Mononuclear cell (primary cell): ENCODE measurements around the gene EPB41L3. TPM values are rescaled to one million over a fixed set of nuclear protein-coding genes. Genes with fewer than 3 reads are reported as not detected.

Experiments
- H3K27me3 ChIP-seq: 2 replicates; pipeline ENCODE4 v1.6.0; 2011; ENCODE audit warnings: low read length, control low read depth; ENCODE audit not compliant: insufficient read depth
- H3K4me1 ChIP-seq: 2 replicates; pipeline ENCODE4 v1.5.1; 2011; ENCODE audit warnings: mild to moderate bottlenecking, low read length, control low read depth; ENCODE audit not compliant: insufficient read depth
- H3K4me3 ChIP-seq: 2 replicates; pipeline ENCODE4 v1.5.1; 2011; ENCODE audit warnings: mild to moderate bottlenecking, low read length, moderate library complexity
- H3K9me3 ChIP-seq: 2 replicates; pipeline ENCODE4 v1.5.1; 2011; ENCODE audit warnings: low read depth, mild to moderate bottlenecking, control low read depth, low read length
- total RNA-seq: library from RNA; depleted of rRNA; stranded (reverse); fragments of >200 nt; gene quantifications from one replicate; pipeline ENCODE4 v1.2.3, GENCODE V29; 2012

EPB41L3 gene
- total RNA-seq, 1 donor, result 24.9 TPM

GRCh38 chr18:5543036-5543680, 639 bp downstream of the EPB41L3 start:
- peaks cover 18% of the 10 kb centered on the region for H3K4me1 ChIP-seq
- H3K4me3 ChIP-seq, result peak overlapping the region; percentile 46
- no peaks in the 10 kb centered on the region for H3K9me3 ChIP-seq
- H3K27me3 ChIP-seq, result peaks cover 35% of the 10 kb centered on the region

- peak overlapping the region; percentile 46 for H3K4me3 ChIP-seq
- peaks cover 18% of the 10 kb centered on the region for H3K4me1 ChIP-seq
- no peaks in the 10 kb centered on the region for H3K9me3 ChIP-seq
- peaks cover 35% of the 10 kb centered on the region for H3K27me3 ChIP-seq
These were observed 1.2 kb downstream of the EPB41L3 start for GRCh38 chr18:5542515-5543035.

DNA sequence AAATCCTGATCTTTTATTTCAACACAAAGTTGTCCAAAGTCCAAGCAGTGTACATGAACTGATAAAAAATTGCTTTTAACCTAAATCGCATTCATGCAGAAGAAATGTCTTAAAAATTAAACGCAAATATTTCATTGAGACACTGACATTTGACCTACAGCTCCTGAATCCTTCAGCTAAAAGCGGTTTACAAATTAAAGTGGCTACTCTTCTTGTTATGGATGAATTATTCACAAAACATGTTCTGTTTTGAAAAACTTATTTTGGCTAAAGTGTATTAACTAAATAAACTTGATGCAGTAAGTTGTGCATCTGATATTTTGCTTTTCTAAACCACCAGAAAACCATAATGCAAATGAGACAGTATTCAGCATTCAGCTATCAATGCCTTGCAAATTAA, 2.2 kb downstream of the EPB41L3 start:
- Histone ChIP-seq H3K27me3 (peaks cover 35% of the 10 kb centered on the region), H3K4me1 (peaks cover 18% of the 10 kb centered on the region), H3K9me3 (no peaks in the 10 kb centered on the region), H3K4me3 (no peak overlapping the region)

DNA sequence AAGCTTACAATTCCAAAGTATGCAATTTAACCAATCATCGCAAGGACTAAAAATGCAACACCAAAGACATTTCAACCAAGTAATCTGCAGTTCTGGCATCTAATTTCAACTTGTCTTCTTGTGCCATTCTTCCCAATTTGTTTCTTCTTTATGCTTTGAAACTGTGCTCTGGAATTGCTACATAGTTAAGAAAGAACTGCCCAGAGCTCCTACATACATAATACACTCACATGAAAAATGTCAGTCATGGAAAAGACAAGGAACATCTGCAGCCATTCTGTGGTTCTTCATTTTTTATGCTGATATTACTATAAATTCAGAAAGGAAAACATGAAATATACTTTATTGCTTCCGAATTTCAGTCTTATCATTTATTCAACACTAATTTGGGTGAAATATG, 4.4 kb downstream of the EPB41L3 start:
- Histone ChIP-seq H3K4me3 (no peak overlapping the region), H3K9me3 (no peaks in the 10 kb centered on the region), H3K4me1 (peaks cover 18% of the 10 kb centered on the region)

GRCh38 chr18:5538544-5538943, 5.3 kb downstream of the EPB41L3 start:
- no peaks in the 10 kb centered on the region for H3K9me3 ChIP-seq
- H3K27me3 ChIP-seq, result peaks cover 18% of the 10 kb centered on the region
- H3K4me1 ChIP-seq, result peaks cover 12% of the 10 kb centered on the region
- no peak overlapping the region for H3K4me3 ChIP-seq

More for the DNA sequence above, 4.4 kb downstream of the EPB41L3 start:
- H3K27me3 ChIP-seq, result peaks cover 24% of the 10 kb centered on the region

DNA sequence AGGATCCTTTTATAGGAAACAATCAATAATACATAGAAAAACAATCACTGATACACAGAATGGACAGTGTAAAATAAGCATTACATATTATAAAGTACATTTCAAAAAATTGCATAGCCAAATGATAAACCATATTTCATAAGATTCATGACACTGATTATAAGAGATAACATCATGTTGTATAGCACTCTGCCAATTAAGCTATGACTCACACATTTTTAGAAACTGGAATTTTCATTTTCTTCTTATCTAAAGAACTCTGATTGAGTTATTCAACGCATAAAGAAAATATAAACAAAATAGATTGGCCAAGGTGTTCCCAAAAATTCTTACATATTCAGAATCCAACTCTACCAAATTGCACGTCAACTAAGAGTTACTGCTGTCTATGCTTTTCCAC, 5.9 kb downstream of the EPB41L3 start:
- H3K4me1 ChIP-seq, result peaks cover 12% of the 10 kb centered on the region
- peaks cover 18% of the 10 kb centered on the region for H3K27me3 ChIP-seq
- H3K4me3 ChIP-seq, result no peak overlapping the region
- H3K9me3 ChIP-seq, result no peaks in the 10 kb centered on the region

DNA sequence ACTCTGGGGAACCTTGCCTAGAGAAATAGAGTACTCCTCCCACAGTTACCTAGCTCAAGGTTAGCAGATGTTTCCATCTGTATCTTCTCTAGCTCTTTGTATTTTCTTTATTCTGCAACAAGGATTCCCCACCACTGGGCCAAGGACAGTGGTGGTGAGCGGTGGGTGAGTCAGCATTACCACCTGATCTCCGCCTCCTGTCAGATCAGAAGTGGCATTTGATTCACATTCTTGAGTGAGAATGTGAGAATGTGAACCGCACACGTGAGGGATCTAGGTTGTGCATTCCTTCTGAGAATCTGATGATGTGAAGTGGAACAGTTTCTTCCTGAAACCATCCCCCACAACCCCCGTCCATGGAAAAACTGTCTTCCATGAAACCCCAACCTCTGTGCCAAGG, 9.0 kb downstream of the EPB41L3 start:
- Histone ChIP-seq H3K9me3 (no peaks in the 10 kb centered on the region), H3K4me1 (no peaks in the 10 kb centered on the region), H3K27me3 (no peaks in the 10 kb centered on the region), H3K4me3 (no peak overlapping the region)

- H3K4me1 ChIP-seq, result peaks cover 10% of the 10 kb centered on the region
These were observed 11.7 kb downstream of the EPB41L3 start for GRCh38 chr18:5532066-5532465.

GRCh38 chr18:5530629-5531178, 13.1 kb downstream of the EPB41L3 start:
- Histone ChIP-seq H3K4me3 (no peak overlapping the region), H3K9me3 (no peaks in the 10 kb centered on the region), H3K27me3 (no peaks in the 10 kb centered on the region), H3K4me1 (peaks cover 10% of the 10 kb centered on the region)

More at GRCh38 chr18:5532066-5532465, 11.7 kb downstream of the EPB41L3 start:
- Histone ChIP-seq H3K4me3 (no peak overlapping the region), H3K27me3 (no peaks in the 10 kb centered on the region), H3K9me3 (no peaks in the 10 kb centered on the region)

DNA sequence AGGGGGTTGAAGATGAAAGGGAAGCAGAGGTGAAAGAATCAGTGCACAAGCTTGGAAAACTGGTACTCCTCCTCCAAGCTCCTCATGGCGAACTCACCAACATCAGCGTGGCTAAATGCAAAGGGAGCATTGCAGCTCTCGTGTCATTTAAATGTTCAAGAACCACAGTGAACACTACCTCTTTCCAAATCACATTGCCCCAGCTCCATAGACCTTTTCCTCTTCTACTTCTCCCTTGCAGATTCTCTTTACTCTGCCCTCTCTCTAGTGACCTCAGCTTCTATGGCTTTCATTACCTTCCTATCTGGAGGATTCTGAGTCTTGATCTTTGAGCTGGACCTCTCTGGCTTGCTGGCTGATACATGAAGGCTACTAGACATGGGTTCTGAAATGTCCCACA, 14.3 kb downstream of the EPB41L3 start:
- Histone ChIP-seq H3K4me3 (no peak overlapping the region), H3K9me3 (no peaks in the 10 kb centered on the region), H3K27me3 (no peaks in the 10 kb centered on the region), H3K4me1 (peaks cover 10% of the 10 kb centered on the region)

GRCh38 chr18:5527603-5528002, 16.2 kb downstream of the EPB41L3 start:
- H3K27me3 ChIP-seq, result no peaks in the 10 kb centered on the region
- H3K4me1 ChIP-seq, result peaks cover 10% of the 10 kb centered on the region
- no peak overlapping the region for H3K4me3 ChIP-seq
- H3K9me3 ChIP-seq, result no peaks in the 10 kb centered on the region

GRCh38 chr18:5524660-5525059, 19.1 kb downstream of the EPB41L3 start:
- Histone ChIP-seq H3K27me3 (no peaks in the 10 kb centered on the region), H3K4me3 (no peak overlapping the region), H3K4me1 (peaks cover 10% of the 10 kb centered on the region), H3K9me3 (no peaks in the 10 kb centered on the region)

DNA sequence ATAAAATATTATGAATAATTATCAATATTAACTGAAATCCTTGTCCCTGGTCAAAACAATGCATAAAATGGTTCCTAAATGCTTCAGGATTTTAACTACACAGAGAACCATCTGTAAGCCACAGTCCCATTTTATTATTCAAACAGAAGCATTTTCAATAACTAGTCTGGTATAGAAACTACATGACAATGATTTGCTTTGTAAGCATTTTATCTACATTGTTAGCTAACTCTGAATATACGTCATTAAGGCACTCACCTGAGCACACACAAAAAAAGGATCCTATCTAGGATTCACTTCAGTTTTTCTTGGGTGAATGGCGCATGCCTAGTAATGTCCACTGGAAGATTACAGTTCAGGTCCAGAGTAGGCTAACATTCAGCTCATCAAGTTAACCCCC, 22.8 kb downstream of the EPB41L3 start:
- H3K4me3 ChIP-seq, result no peak overlapping the region
- H3K27me3 ChIP-seq, result no peaks in the 10 kb centered on the region
- no peaks in the 10 kb centered on the region for H3K9me3 ChIP-seq
- H3K4me1 ChIP-seq, result peaks cover 11% of the 10 kb centered on the region

DNA sequence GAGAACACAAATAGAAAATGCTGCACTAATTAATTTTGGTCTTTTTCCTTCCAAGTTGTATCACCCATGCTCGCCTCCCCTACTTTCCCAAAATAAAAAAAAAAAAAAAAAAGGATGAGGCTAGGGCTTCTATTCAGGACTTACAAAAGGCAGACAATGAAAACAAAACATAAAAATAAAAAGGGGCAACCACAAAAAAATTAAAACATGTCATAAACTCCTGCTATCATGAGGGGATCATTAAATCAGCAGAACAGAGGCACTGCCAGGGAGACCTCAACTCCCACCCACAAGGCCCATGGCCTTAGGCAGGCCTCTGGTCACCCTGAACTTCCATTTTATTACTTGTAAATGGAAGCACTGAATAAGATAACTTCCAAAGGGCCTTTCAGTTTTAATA, 23.3 kb downstream of the EPB41L3 start:
- H3K4me1 ChIP-seq, result peaks cover 16% of the 10 kb centered on the region
- no peaks in the 10 kb centered on the region for H3K27me3 ChIP-seq
- no peak overlapping the region for H3K4me3 ChIP-seq
- no peaks in the 10 kb centered on the region for H3K9me3 ChIP-seq

DNA sequence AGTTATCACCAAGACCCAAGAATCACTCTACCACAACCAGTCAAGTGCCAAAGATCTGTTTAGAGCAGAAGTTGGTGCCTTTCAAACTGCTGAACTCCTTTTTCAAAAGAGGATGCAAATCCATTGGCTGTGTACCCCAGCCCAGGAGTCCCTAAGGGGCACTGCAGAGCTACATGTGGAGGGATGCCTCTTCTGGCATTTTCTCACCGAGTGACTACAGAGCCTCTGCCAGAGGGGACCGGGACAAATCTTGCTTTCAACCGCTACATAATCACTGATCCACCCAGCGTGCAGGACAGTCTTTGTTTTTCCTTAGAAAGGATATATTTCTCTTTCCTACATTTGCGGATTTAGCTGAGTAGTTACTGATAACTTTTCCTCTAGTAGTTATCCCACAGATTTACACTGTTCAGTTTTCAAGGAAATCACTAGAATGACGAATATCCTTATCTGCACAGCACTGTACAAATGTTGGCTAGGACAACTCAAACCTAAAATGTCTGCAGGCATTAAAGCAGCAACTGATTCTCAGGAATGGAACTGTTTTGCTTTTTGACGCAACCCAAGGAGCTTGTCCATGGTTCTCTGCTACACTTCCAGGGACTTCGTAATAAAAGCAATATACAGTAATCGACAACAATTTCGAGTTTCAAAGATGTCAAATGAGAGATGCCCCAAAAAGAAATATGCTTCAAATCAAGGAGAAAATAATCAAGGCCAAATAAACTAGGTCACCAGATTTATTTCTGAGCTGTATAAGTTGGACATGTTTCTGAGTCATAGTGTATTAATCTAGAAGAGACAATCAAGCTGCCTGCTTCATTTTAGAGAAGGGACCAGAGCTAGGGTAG, 24.1 kb downstream of the EPB41L3 start:
- Histone ChIP-seq H3K27me3 (no peaks in the 10 kb centered on the region), H3K4me1 (peaks cover 23% of the 10 kb centered on the region), H3K9me3 (no peaks in the 10 kb centered on the region), H3K4me3 (no peak overlapping the region)
